PC-9 (cell line): Measurements from ENCODE around the gene SLC41A3. TPM values are rescaled to one million over a fixed set of nuclear protein-coding genes. Genes with fewer than 3 reads are reported as not detected.

ENCODE experiments used
- BruUV-seq: library from RNA; stranded (reverse); fragments of 400-500 nt; replicated peaks from 2 replicates; lab custom pipeline; 2021; lab: Mats Ljungman, UMichigan
- CTCF ChIA-PET: fragments of 300-600 bp; sonication (Branson Sonifier 250); formaldehyde crosslinking; loops from one replicate; lab custom pipeline; 2022; ENCODE audit warnings: antibody characterized with exemption; lab: Charles Lee
- POLR2A ChIA-PET: fragments of 300-600 bp; sonication (Branson Sonifier 250); formaldehyde crosslinking; loops from one replicate; lab custom pipeline; 2022; ENCODE audit warnings: antibody characterized with exemption; ENCODE audit not compliant: unreplicated experiment; lab: Charles Lee
- DNase-seq, 2 experiments: peaks; one replicate each; pipeline versions ENCODE4 v3.0.0 to v3.0.0-alpha.2; 2015 to 2022; ENCODE audit warnings: mixed read lengths in 1 of 2
- H2AFZ ChIP-seq: fragments of 200-600 bp; sonication (generic); 2 replicates; pipeline ENCODE4 v1.8.1; 2017; ENCODE audit warnings: antibody characterized with exemption
- H3F3A ChIP-seq: fragments of 200-600 bp; sonication (generic); 2 replicates; pipeline ENCODE4 v1.8.1; 2017; ENCODE audit warnings: antibody characterized with exemption, mild to moderate bottlenecking, low read depth; ENCODE audit not compliant: insufficient read depth
- H3K27ac ChIP-seq: fragments of 200-600 bp; sonication (generic); 2 replicates; pipeline ENCODE4 v1.6.1; 2016; ENCODE audit warnings: mixed run types
- H3K27me3 ChIP-seq: fragments of 200-600 bp; sonication (generic); 2 replicates; pipeline ENCODE4 v1.6.1; 2016; ENCODE audit warnings: low read depth, mixed run types; ENCODE audit not compliant: insufficient read depth
- H3K36me3 ChIP-seq: fragments of 200-600 bp; sonication (generic); 2 replicates; pipeline ENCODE4 v1.6.1; 2016; ENCODE audit warnings: low read depth, mixed run types
- H3K4me1 ChIP-seq: fragments of 200-600 bp; sonication (generic); replicated peaks from 2 replicates; pipeline ENCODE4 v1.6.1; 2016; ENCODE audit warnings: mixed run types; ENCODE audit not compliant: insufficient read depth
- H3K4me2 ChIP-seq: fragments of 200-600 bp; sonication (generic); 2 replicates; pipeline ENCODE4 v1.6.1; 2017; ENCODE audit warnings: mixed run types
- H3K4me3 ChIP-seq: fragments of 200-600 bp; sonication (generic); 2 replicates; pipeline ENCODE4 v1.6.1; 2016; ENCODE audit warnings: mixed run types
- H3K79me2 ChIP-seq: fragments of 200-600 bp; sonication (generic); 2 replicates; pipeline ENCODE4 v1.6.1; 2017; ENCODE audit warnings: low read depth, mixed run types
- H3K9me2 ChIP-seq: fragments of 200-600 bp; sonication (generic); 2 replicates; pipeline ENCODE4 v1.8.1; 2017; ENCODE audit warnings: mild to moderate bottlenecking; ENCODE audit not compliant: insufficient read depth
- H3K9me3 ChIP-seq: fragments of 200-600 bp; sonication (generic); 2 replicates; pipeline ENCODE4 v1.8.1; 2016; ENCODE audit warnings: low read depth; ENCODE audit not compliant: insufficient read depth
- H4K20me1 ChIP-seq: fragments of 200-600 bp; sonication (generic); 2 replicates; pipeline ENCODE4 v1.8.1; 2017; ENCODE audit not compliant: insufficient read depth
- CTCF ChIP-seq: fragments of 200-600 bp; sonication (generic); conservative IDR thresholded peaks from 2 replicates; pipeline ENCODE4 v1.6.1; 2017; ENCODE audit warnings: mixed run types, antibody characterized with exemption, mild to moderate bottlenecking, moderate library complexity
- EZH2 ChIP-seq: fragments of 200-600 bp; sonication (generic); IDR thresholded peaks from 2 replicates; pipeline ENCODE4 v1.8.0; 2017; ENCODE audit warnings: antibody characterized with exemption, low read depth
- intact Hi-C: fragments of 100-400 bp; cut with micrococcal nuclease; formaldehyde crosslinking; loops from one replicate; pipeline ENCODE4 v1.10.0; 2022; ENCODE audit not compliant: unreplicated experiment
- total RNA-seq: library from RNA; stranded (reverse); gene quantifications from 2 replicates; pipeline ENCODE4 v1.2.3, GENCODE V29; 2021

The SLC41A3 gene
- total RNA-seq, 1 experiment from 2014 or later: 67.0 TPM

GRCh38 chr3:126106336-126107202, 22.6 kb upstream of the SLC41A3 start:
- Histone ChIP-seq H4K20me1 (no peaks in the 10 kb centered on the region), H2AFZ (no peak overlapping the region), H3K4me1 (no peaks in the 10 kb centered on the region), H3K27me3 (no peaks in the 10 kb centered on the region), H3K79me2 (no peaks in the 10 kb centered on the region), H3K4me2 (no peak overlapping the region), H3K9me2 (no peaks in the 10 kb centered on the region), H3K27ac (no peak overlapping the region), H3K9me3 (no peaks in the 10 kb centered on the region), H3F3A (no peaks in the 10 kb centered on the region), H3K36me3 (no peaks in the 10 kb centered on the region), H3K4me3 (no peak overlapping the region)
- BruUV-seq: no TSS peak
- no peak for TF ChIP-seq EZH2
- no peak for TF ChIP-seq CTCF
- POLR2A ChIA-PET: no interaction called here
- no peak for DNase-seq
- CTCF ChIA-PET: no interaction called here
- intact Hi-C loops: no loop called here

GRCh38 chr3:126105691-126106187, 21.8 kb upstream of the SLC41A3 start:
- Histone ChIP-seq H3K4me3 (no peak overlapping the region), H3K9me2 (no peaks in the 10 kb centered on the region), H3F3A (no peaks in the 10 kb centered on the region), H2AFZ (no peak overlapping the region), H3K36me3 (no peaks in the 10 kb centered on the region), H4K20me1 (no peaks in the 10 kb centered on the region), H3K27me3 (no peaks in the 10 kb centered on the region), H3K79me2 (no peaks in the 10 kb centered on the region), H3K4me1 (no peaks in the 10 kb centered on the region), H3K4me2 (no peak overlapping the region), H3K27ac (no peak overlapping the region), H3K9me3 (no peaks in the 10 kb centered on the region)
- ChIA-PET CTCF (no interaction called here), POLR2A (no interaction called here)
- intact Hi-C loops: no loop called here
- BruUV-seq: no TSS peak
- no peak for TF ChIP-seq EZH2
- TF ChIP-seq CTCF: no peak
- DNase-seq: no peak

- no peak for DNase-seq
- no peak overlapping the region for H2AFZ ChIP-seq
- no peaks in the 10 kb centered on the region for H3K27me3 ChIP-seq
- H3K9me3 ChIP-seq: no peaks in the 10 kb centered on the region
- no peaks in the 10 kb centered on the region for H3K79me2 ChIP-seq
- no peaks in the 10 kb centered on the region for H4K20me1 ChIP-seq
- H3K36me3 ChIP-seq: no peaks in the 10 kb centered on the region
- no peaks in the 10 kb centered on the region for H3K9me2 ChIP-seq
- intact Hi-C loops: no loop called here
- no peak overlapping the region for H3K4me2 ChIP-seq
- no peak overlapping the region for H3K4me3 ChIP-seq
- no peaks in the 10 kb centered on the region for H3K4me1 ChIP-seq
- no peak for TF ChIP-seq CTCF
- no peak for TF ChIP-seq EZH2
- POLR2A ChIA-PET: no interaction called here
- H3K27ac ChIP-seq: no peak overlapping the region
- no TSS peak for BruUV-seq
- CTCF ChIA-PET: no interaction called here
- no peaks in the 10 kb centered on the region for H3F3A ChIP-seq
Measured at GRCh38 chr3:126104742-126105605, 21.1 kb upstream of the SLC41A3 start.
